Posterior cingulate gyrus (tissue), 11 donors: ENCODE data around the gene GRIN1.
A peak's percentile ranks its signal among the peaks of the same experiment; 100 is the strongest.
"Not testable (repeated sequence)": the region's sequence is repeated elsewhere in the genome, so short reads cannot be mapped to it uniquely, and the experiment has no call there.

Experiments used
- DNase-seq, 10 donors: peaks; one replicate each; pipeline versions ENCODE4 v3.0.0 to v3.0.0-alpha.2; 2020 to 2021; ENCODE audit warnings: mixed read lengths in 3 of 10
- intact Hi-C: fragments of 100-400 bp; cut with DNase I; formaldehyde crosslinking; loops from one replicate; pipeline ENCODE4 v1.15.1; 2023

GRIN1 gene

GRCh38 chr9:137110911-137111787 is 27.8 kb upstream of the GRIN1 start:
- intact Hi-C loops, result no loop called here

GRCh38 chr9:137111788-137112563 is 27.0 kb upstream of the GRIN1 start:
- DNase-seq, result peak in 2 of 10 donors; percentile 57 to 81
- intact Hi-C loops, result no loop called here

More at GRCh38 chr9:137110911-137111787, 27.8 kb upstream of the GRIN1 start:
- peak in 1 of 10 donors; percentile 55 for DNase-seq

GRCh38 chr9:137112564-137113384 is 26.2 kb upstream of the GRIN1 start:
- peak in 1 of 10 donors; percentile 69 for DNase-seq
- intact Hi-C loops, result no loop called here

- peak in 2 of 10 donors; percentile 72 to 85 for DNase-seq
- intact Hi-C loops, result no loop called here
Measured at GRCh38 chr9:137113385-137114159, 25.4 kb upstream of the GRIN1 start.

- no peak for DNase-seq
- intact Hi-C loops, result no loop called here
Measured at GRCh38 chr9:137114220-137114612, 24.7 kb upstream of the GRIN1 start.

DNA sequence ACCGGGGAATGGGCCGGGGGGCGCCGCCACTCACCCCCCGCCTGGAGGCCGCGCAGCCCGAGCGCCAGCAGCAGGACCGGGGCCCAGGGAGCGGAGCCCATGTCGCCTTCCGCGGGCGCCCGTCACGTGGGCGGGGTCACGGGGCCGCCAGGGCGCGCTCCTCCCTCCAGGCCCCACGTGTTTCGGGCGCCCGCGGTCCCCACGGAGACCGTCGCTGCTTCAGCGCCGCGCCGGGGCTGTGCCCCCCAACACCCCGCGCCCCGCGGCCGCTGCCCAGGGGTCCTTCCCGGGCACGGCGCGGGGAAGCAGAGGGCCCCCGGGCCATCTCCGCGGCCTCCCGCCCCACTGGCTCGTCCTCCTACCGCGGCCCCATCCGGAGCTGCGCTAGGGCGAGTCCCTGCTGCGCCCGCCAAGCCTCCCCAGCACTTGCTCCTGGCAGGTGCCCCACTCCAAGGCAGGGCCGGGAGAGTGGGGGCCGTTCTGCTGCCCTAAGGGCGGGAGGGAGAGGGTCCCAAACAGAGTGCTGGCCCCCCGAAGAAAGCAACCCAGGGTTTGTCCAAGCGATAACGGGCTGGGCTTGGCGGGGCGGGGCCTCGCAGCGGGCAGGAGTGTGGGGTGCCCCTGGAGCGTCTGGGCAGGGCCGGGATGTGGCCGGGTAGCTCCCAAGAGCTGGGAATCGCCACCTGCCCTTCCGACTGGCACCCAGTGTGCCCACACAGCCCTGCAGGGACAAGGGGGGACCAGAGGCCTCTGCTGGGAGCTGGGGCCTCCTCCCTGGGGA is 24.2 kb upstream of the GRIN1 start, which contains the start of gene DPP7:
TSS of gene DPP7 (minus strand) at position 121 of the 781 bp plus-strand sequence. CDS start at position 101, 20 bp downstream.
- intact Hi-C loops, result no loop called here
- DNase-seq, result peak; percentile 61 to 97 (median 78)

DNA sequence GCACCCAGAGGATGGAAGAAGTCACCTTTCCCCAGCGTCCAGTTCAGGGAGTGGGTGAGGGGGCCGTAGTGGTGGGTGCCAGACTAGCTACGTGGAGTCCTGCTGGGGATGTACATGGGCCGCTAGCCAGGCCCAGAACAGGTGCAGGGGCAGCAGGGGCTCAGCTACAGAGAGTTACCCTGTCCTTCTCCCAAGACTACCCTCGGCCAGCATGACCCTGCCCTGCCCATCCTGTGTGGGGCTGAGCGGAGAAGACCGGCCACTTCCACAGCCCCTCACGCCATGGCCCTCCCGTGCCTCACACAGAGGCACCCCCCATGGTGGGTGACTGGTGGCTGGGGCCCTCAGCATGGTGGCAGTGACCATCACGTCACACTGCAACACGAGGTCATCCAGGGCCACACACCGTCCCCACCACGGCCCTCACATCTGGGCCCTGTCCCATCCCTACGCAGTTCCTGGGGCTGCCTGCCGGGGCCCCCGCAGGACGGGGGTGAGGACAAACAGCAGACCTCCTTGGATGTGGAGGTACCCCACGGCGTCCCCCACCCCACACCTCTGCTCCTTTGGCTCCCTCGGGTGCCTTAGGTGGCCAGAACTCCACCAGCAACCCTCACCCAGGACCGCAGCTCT is 23.4 kb upstream of the GRIN1 start:
- DNase-seq, result no peak
- intact Hi-C loops, result no loop called here

- no peak for DNase-seq
- intact Hi-C loops, result no loop called here
Measured at GRCh38 chr9:137116027-137116507, 22.9 kb upstream of the GRIN1 start.

GRCh38 chr9:137116728-137117127 is 22.2 kb upstream of the GRIN1 start:
- peak in 4 of 10 donors; percentile 36 to 88 (median 77) for DNase-seq
- intact Hi-C loops, result no loop called here

DNA sequence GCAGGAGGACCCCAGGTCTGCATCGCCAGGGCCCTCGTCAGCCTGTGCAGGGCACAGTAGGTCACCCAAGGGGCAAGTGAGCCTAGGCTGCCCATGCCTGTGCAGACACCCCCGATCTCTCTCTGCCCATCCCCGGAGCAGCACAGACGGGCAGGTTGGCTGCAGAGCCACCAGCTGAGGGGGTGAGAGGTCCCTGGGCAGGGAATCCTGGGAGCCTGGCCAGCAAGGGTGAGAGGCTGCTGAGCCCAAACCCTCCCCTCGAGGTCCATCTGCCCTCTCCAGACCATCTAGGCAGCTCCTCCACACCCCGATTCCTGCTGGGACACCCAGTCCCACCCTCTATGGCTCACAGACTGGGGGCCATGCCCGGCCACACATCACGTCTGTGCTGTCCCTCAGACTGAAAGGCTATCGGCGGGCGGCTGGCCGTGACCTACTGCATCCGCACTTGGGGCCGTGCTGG is 21.7 kb upstream of the GRIN1 start:
- intact Hi-C loops, result no loop called here
- DNase-seq, result peak in 1 of 10 donors; percentile 80

DNA sequence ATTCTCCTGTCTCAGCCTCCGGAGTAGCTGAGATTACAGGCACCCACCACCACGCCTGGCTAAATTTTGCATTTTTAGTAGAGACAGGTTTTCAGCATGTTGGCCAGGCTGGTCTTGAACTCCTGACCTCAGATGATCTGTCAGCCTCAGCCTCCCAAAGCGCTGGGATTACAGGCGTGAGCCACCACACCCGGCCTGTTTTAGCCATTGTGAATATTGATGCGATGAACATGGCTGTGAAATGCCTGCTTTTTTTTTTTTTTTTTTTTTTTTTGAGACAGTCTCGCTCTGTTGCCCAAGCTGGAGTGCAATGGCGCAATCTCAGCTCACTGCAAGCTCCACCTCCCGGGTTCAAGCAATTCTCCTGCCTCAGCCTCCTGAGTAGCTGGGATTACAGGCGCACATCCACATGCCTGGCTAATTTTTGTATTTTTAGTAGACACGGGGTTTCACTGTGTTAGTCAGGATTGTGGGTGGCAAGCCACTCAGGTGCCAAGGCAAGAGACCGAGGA is 20.8 kb upstream of the GRIN1 start:
- intact Hi-C loops, result loop anchor here (2.0 kb wide), 1 partner anchor 109 kb away; the partner anchor contains the start of gene RNF224
- DNase-seq, result peak in 1 of 10 donors; percentile 84

DNA sequence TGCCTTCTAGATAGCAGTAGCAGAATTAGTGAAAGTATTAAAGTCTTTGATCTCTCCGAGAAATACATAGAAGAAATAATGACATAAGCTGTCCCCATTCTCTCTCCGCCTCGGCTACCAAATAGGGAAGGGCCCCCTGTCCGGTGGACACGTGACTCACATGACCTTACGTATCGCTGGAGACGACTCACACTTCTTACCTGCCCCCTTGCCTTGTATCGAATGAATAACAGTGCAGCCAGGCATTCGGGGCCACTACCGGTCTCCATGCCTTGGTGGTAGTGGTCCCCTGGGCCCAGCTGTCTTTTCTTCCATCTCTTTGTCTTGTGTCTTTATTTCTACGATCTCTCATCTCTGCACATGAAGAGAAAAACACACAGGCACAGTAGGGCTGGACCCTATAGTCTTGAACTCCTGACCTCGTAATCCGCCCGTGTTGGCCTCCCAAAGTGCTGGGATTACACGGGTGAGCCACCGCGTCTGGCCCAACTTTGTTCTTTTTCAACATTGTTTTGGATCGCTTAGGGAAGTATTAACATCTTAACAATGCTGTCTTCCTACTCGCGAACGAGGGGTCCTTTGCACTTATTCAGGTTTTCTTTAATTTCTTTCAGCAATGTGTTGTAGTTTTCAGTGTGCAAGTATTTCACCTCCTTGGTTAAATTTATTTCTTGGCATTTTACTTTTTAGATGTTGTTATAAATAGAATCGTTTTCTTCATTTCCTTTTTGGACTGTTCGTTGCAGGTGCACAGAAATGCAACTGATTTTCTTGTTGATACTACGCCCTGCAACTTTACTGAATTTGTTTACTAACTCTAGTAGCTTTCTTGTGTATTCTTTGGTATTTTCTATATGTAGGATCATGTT is 16.8 kb upstream of the GRIN1 start:
- DNase-seq, intact Hi-C loops: not testable (repeated sequence)

- intact Hi-C loops, result not testable (repeated sequence)
Measured at GRCh38 chr9:137122796-137123467, 16.0 kb upstream of the GRIN1 start.

GRCh38 chr9:137123468-137123837 is 15.5 kb upstream of the GRIN1 start:
- intact Hi-C loops, result no loop called here
- DNase-seq, result no peak

More at GRCh38 chr9:137122796-137123467, 16.0 kb upstream of the GRIN1 start:
- not testable (repeated sequence) for DNase-seq

DNA sequence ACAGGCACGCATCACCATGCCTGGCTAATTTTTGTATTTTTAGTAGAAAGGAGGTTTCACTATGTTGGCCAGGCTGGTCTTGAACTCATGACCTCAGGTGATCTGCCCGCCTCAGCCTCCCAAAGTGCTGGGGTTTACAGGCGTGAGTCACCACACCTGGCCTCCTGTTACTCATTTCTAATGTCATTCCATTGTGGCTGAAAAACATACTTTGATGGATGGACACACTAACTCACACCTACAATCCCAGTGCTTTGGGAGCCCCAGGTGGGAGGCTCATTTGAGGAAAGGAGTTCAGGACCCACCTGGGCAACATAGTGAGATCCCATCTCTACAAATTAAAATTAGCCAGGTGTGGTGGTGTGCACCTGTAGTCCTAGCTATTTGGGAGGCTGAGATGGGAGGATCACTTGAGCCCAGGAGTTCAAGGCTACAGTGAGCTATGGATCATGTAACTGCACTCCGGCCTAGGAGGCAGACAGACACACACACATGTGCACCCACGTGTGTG is 14.9 kb upstream of the GRIN1 start:
- intact Hi-C loops, result not testable (repeated sequence)

DNA sequence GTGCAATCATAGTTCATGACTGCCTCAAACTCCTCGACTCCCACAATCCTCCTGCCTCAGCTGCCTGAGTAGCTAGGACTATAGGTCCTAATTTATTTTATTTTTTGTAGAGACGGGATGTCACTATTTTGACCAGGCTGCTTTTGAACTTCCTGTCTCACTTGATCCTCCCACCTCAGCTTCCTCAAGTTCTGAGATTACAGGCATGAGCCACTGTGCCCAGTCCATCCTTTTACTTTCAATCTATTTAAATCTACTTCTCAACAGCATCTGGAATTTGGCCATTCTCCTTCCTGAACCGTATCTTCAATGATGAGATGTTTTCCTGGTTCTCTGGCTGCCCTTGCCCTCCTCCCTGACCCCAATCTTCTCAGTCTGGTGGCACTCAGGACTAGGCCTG is 12.2 kb upstream of the GRIN1 start:
- intact Hi-C loops, result no loop called here
- no peak for DNase-seq

More for the DNA sequence above, 14.9 kb upstream of the GRIN1 start:
- not testable (repeated sequence) for DNase-seq
